CD4-positive, alpha-beta T cell treated with Interleukin-21 for 1 hour (primary cell): ENCODE results near the gene IL4R.
"Not testable (repeated sequence)": the region's sequence is repeated elsewhere in the genome, so short reads cannot be mapped to it uniquely, and the experiment has no call there.

Source experiments
- DNase-seq: peaks from one replicate; pipeline ENCODE4 v3.0.0-alpha.2; 2020

Gene IL4R

DNA sequence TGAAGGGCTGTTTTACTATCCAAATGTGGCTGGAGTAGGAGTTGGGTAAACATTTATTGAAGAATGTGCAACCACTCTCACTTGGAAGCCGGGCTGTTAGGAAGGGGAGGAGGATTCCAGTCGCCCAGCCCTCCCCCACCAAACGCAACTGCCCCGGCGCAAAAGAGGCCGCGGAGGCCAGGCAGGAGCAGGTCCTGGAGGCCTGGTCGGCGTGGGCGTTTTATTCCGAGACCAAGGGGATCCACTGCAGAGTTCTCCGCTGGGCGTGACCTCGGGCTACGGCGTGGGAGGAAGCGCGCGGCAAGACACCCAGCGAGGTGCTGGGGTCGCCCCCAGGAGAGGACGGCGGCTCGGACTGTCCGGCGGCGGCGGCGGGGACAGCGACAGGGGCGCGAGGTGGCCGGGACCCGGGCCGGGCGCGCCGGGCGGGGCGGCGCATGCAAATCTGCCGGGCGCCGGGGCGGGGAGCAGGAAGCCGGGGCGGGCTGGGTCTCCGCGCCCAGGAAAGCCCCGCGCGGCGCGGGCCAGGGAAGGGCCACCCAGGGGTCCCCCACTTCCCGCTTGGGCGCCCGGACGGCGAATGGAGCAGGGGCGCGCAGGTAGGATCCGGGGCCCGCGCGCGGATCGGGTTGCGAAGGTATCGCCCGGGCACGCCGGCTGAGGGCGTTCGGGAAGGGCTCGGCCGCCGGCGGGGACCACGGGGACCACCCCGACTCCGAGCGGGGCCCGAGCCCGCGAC is at the start of gene IL4R:
TSS of gene IL4R (plus strand) at position 553 of the 739 bp plus-strand sequence. CDS start 26,230 bp downstream, outside the sequence.
- peak; percentile 63 for DNase-seq

DNA sequence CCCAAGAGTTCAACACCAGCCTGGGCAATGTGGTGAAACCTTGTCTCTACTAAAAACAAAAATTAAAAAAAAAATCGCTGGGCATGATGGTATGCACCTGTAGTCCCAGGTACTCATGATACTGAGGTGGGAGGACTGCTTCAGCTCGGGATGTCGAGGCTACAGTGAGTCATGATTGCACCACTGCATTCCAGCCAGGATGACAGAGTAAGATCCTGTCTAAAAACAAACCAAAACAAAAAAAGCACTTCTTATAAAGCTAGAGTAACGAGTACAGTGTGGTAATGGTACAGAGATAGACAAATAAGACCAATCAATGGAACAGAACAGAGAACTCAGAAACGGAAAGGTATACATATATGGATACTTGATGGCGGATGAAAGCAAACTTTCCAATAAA is 49.6 kb upstream of the IL4R start:
- DNase-seq = no peak

- DNase-seq = no peak
Observed at GRCh38 chr16:27265982-27266381, 47.8 kb upstream of the IL4R start.

- no peak for DNase-seq
Observed at GRCh38 chr16:27267037-27267677, 46.6 kb upstream of the IL4R start.

DNA sequence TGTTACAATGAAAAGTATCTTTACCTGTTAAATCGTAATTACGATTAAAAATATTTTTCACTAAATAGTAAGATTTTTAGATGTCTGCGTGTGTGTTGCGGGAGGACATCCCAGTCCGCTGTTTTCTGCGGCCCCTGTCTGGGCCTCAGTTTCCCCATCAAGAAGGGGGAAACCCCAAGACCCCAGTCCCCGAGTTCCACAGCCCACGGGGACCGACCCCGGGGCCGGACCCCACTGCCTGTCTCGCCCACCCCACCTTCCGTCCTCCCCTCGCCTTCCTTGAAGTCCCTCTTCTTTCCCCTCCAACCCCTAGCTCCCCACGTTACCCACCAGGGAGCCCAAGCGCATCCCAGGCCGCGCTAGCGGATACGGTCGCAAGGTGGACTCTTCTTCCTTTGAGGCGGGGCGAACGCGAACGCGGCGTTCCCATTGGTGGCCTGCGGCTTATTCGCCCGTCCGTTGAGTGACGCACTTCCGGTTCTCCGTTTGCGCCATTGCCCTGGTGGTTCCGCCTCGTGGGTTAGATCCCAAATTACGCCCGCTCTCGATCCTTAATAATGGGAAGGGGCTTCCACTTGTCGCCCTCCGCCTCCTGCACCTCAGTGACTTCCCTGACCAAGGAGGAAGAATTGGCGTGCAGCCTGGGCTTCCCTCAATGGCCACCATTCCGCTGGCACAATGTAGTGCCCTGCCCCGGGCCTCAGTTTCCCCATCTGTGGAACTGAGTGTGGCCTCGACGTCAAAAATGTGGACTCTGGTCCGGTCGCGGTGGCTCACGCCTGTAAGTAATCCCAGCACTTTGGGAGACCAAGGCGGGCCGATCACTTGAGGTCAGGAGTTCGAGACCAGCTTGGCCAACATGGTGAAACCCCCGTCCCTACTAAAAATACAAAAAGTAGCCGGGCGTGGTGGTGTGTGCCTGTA is 45.1 kb upstream of the IL4R start, which contains the start of gene NSMCE1:
TSS of gene NSMCE1 (minus strand) at position 397 of the 924 bp plus-strand sequence. CDS start 11,202 bp downstream, outside the sequence.
- DNase-seq = peak; percentile 96

GRCh38 chr16:27269300-27270150 is 44.2 kb upstream of the IL4R start:
- DNase-seq = no peak

DNA sequence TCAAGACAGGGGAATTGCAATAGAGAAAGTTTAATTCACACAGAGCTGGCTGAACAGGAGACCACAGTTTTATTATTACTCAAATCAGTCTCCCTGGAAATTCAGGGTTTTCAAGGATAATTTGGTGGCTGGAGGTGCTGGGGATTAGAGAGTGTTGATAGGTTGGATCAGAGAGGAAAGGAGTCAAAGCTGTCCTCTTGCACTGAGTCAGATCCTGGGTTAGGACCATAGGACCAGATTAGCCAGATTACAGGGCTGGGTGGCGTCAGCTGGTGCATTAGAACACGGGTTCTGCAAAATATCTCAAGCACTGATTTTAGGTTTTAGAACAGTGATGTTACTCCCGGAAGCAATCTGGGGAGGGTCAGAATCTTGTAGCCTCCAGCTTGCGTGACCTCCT is 43.4 kb upstream of the IL4R start:
- no peak for DNase-seq

- DNase-seq = no peak
Observed at GRCh38 chr16:27272076-27272475, 41.7 kb upstream of the IL4R start.

DNA sequence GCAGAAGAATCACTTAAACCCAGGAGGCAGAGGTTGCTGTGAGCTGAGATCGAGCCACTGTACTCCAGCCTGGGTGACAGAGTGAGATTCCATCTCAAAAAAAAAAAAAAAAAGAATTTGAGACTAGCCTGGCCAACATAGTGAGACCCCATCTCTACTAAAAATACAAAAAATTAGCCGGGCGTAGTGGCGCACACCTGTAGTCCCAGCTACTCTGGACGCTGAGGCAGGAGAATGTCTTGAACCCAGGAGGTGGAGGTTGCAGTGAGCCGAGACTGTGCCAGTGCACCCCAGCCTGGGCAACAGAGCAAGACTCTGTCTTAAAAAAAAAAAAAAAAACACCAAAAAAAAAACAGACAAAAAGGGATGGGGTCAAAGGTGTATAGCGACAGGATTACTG is 41.1 kb upstream of the IL4R start:
- not testable (repeated sequence) for DNase-seq

- no peak for DNase-seq
Observed at GRCh38 chr16:27273330-27273669, 40.5 kb upstream of the IL4R start.

GRCh38 chr16:27273670-27274423 is 39.9 kb upstream of the IL4R start:
- peak; percentile 41 for DNase-seq

- DNase-seq = not testable (repeated sequence)
Observed at GRCh38 chr16:27274424-27274874, 39.3 kb upstream of the IL4R start.

DNA sequence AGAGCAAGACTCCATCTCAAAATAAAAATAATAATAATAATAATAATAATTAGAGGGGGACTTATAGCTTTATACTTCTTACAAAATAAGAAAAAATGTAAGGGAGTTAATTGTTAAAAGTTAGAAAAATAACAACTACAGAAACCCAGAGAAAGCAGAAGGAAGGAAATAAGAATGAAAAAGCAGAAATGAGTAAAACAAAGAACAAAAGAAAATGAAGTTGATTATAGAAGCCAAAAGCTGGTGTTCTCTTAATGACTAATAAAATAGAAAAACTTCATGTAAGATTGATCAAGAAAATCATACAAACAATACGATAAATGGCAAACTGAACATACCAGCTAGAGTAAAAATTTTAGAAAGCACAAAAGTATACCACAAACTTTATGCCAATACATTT is 38.4 kb upstream of the IL4R start:
- DNase-seq = no peak

DNA sequence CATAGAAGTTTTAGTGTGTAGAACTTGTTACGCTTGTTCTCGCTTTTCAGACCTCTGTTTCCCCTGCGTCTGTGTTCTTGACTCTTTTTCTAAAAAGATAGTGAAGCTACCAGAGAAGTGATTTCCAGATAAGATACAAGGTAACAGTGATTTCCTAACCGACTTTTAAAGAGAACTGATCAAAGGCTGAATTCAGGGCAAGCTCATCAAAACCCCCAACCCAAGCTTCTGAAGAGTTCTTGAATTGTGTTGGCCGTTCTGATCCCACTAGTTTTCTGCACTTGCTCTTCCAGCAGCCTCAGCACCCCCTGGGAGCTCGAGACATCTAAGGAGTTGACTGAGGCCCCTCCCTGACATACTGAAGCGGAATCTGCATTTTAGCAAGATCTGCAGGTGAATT is 32.5 kb upstream of the IL4R start:
- DNase-seq = no peak

- DNase-seq = no peak
Observed at GRCh38 chr16:27284865-27285675, 28.7 kb upstream of the IL4R start.

DNA sequence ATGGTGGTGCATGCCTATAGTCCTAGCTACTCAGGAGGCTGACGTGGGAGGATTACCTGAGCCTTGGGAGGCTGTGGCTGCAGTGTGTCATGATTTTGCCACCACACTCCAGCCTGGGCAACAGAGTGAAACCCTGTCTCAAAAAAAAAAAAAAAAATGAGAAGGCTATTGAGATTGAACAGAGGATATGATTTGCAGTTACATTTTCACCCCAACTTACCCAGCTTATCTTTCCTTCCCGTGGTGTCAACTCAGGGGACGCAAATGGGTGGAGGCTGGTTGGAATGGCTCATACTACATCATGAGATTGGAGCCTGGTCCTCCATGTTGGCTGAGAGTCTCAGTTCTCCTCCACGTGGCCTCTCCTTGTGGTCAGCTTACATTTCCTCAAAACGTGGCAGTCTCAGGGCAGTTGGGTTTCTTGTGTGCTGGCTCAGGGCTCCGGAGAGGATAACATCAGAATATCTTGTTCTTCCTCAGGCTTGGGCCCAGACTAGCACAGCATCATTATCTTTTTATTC is 28.0 kb upstream of the IL4R start:
- no peak for DNase-seq

DNA sequence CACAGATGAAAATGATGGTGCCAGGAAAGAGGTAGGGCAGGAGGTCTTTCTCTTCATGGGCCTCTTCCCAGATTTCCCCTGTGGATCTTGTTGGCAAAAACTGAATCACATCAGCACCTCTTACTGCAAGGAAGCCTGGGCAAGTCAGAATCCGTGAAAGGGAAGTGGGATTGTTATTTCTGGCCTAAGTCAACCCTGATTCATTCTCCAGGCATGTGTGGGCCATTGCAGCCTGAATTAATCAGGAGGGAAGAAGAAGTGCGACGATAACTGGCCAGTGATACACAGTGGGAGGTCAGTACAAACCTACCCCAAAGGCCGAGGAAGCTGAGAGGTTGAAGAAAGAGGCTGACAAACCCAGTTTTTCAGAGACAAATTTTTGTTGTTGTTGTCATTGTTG is 27.3 kb upstream of the IL4R start:
- DNase-seq = no peak

DNA sequence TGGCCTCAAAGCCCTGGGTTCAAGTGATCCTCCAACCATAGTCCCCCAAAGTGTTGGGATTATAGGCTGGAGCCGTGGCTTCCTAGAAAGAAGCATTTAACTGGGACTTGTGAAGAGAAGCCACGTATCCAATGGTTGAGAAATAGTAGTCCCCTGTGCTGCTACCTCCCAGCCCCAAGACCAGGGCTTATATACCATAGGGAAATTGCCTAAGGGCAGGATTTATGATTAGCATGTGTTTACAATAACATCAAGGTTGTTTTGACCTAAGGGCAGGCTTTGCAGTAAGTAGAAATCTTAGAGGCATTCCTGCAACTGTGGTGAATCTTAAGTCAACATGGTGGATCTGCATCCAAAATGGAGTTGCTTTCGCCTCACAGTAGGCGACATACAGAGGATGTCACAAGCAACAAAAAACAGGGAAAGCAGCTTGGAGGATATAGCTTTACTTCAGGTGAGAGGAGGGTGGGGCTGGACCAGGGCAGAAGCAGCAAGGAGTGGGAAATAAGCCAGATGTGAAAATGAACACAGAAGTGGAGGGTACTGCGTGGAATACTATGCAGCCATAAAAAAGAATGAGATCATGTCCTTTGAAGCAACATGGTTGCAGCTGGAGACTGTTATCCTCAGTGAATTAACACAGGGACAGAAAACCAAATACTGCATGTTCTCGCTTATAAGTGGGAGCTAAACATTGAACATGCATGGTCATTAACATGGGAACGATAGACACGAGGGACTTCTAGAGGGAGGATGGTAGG is 26.5 kb upstream of the IL4R start:
- no peak for DNase-seq

DNA sequence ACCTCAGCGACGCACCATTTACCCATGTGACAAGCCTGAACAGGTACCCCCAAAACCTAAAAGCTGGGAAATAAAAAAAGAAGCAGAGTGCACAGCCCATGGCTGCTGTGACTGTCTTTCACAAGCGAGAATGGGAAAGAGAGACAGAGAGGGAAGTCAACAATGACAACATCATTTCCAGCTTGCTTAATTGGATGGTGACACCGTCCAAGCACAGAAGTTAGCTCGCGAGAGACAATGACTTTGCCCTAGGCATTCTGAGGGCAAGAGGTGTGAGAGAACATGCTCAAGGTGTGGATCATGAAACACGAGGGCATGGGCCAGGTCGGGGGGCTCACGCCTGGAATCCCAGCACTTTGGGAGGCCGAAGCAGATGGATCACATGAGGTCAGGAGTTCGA is 25.9 kb upstream of the IL4R start:
- no peak for DNase-seq

GRCh38 chr16:27288313-27288712 is 25.5 kb upstream of the IL4R start:
- not testable (repeated sequence) for DNase-seq
